Omental fat pad (tissue), 4 donors: ENCODE data around the gene GPR55. TPM values are rescaled to one million over a fixed set of nuclear protein-coding genes. Genes with fewer than 3 reads are reported as not detected.

Experiments
- ATAC-seq: fragments of 150-250 bp; one replicate; pipeline ENCODE4 v1.9.1; 2016; ENCODE audit warnings: mild to moderate bottlenecking, moderate library complexity; ENCODE audit not compliant: low FRiP score
- DNase-seq: peaks from one replicate; pipeline ENCODE4 v3.0.0-alpha.2; 2019; ENCODE audit warnings: low spot score
- total RNA-seq, 4 donors: library from RNA; depleted of rRNA; stranded (reverse); fragments of >200 nt; gene quantifications; one replicate each; pipeline ENCODE4 v1.1.0, GENCODE V29; 2016
- TF ChIP-seq, protein P1 (sequence below), 3 donors: fragments of 450-650 bp; IDR thresholded peaks; one replicate each; pipeline ENCODE4 v1.5.1; 2016 to 2017; ENCODE audit warnings: antibody characterized with exemption in 3 of 3, mild to moderate bottlenecking in 3 of 3, moderate library complexity in 2 of 3

GPR55 gene
- total RNA-seq, 4 donors from 2014 or later: 0.12 to 0.19 TPM; not detected in 2

DNA sequence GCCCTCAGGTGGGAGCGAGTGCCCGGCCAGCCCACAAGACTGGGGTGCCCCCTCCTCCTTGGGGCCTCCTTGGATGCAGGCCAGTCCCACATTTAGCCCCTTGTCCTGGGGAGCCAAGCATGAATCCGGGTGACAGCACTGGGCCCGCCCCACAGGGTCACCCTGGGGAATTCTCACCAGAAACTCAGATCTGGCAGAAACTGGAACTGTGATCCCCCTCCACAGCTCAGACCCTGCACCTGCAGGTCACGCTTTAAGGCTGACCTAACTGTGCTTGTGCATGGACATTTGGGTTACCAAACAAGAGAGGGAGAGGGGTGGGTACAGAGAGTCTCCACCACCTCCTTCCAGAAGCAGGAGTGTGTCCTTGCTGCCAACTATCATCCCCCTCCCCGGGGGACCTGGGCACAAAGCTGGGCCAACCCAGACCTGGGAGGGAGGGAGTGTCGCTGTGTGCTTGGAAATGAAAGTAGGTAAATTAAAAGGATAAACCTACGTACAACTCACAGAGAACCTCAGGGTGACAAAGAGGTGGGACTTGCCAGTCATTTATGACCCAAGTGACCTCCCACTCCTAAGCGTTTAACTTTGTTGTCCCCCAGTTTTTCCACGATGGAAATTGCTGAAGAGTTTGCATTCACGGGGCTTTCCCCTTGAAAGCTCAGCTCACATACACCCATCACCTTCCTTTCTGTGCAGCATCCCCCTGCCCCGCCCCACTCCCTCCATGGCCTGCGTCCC lies 51.2 kb downstream of the GPR55 start:
- ATAC-seq (no peak), DNase-seq (no peak)
- TF ChIP-seq, protein P1, sequence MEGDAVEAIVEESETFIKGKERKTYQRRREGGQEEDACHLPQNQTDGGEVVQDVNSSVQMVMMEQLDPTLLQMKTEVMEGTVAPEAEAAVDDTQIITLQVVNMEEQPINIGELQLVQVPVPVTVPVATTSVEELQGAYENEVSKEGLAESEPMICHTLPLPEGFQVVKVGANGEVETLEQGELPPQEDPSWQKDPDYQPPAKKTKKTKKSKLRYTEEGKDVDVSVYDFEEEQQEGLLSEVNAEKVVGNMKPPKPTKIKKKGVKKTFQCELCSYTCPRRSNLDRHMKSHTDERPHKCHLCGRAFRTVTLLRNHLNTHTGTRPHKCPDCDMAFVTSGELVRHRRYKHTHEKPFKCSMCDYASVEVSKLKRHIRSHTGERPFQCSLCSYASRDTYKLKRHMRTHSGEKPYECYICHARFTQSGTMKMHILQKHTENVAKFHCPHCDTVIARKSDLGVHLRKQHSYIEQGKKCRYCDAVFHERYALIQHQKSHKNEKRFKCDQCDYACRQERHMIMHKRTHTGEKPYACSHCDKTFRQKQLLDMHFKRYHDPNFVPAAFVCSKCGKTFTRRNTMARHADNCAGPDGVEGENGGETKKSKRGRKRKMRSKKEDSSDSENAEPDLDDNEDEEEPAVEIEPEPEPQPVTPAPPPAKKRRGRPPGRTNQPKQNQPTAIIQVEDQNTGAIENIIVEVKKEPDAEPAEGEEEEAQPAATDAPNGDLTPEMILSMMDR (IDR thresholded peaks at IDR 0.05): no peak

DNA sequence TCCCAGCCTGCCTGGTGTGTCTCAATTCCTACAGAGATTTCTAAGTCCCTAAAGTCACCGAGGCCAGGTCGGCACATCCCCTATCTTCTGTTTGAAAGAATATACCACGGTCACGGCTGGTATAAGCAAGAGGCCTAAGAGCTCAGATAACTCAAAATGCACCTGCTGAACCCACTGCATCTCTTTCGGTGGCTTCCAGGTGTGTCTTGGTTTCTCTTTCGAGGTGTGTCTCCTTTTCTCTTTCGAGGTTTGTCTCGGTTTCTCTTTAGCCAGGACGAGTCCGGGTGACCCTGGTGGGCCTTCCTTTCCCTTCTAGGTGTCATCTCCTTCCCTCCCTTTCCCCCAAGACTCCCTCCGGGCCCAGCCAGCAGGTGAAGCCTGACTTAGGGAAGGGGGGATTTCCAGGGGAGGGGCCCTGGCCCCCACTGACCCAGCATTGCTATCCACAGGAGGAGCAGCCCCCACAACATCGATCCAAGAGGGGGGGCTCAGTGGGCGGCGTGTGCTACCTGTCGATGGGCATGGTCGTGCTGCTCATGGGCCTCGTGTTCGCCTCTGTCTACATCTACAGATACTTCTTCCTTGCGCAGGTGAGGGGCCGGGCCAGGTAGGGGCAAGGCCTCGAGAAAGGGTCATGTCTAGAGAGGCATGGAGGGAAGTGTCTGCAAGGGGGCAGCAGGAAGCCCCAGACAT lies 51.9 kb downstream of the GPR55 start:
- ATAC-seq: no peak
- TF ChIP-seq, protein P1 (IDR thresholded peaks at IDR 0.05): no peak
- no peak for DNase-seq

- DNase-seq (no peak), ATAC-seq (no peak)
- TF ChIP-seq, protein P1 (IDR thresholded peaks at IDR 0.05): no peak
These were observed 52.7 kb downstream of the GPR55 start for GRCh38 chr2:230872151-230872967.

GRCh38 chr2:230871361-230872150 lies 53.5 kb downstream of the GPR55 start:
- no peak for ATAC-seq
- DNase-seq: peak; percentile 3

GRCh38 chr2:230870544-230871360 lies 54.3 kb downstream of the GPR55 start:
- no peak for DNase-seq
- no peak for ATAC-seq
- TF ChIP-seq, protein P1 (IDR thresholded peaks at IDR 0.05): no peak

More at GRCh38 chr2:230871361-230872150, 53.5 kb downstream of the GPR55 start:
- TF ChIP-seq, protein P1 (IDR thresholded peaks at IDR 0.05): no peak
